SK-N-MC (cell line): Measurements from ENCODE around the gene MAML2.

Experiments used
- EZH2 ChIP-seq: fragments of 200-600 bp; sonication (generic); IDR thresholded peaks from one replicate; pipeline ENCODE4 v1.6.1; 2017; ENCODE audit warnings: antibody characterized with exemption
- FOXP2 ChIP-seq: optimal IDR thresholded peaks from 2 replicates; pipeline ENCODE3; 2011; ENCODE audit warnings: mild to moderate bottlenecking, moderate library complexity; ENCODE audit not compliant: insufficient read depth; ENCODE audit errors: extremely low read length, control extremely low read depth
- POLR2AphosphoS5 ChIP-seq: IDR thresholded peaks from 2 replicates; pipeline ENCODE4 v1.6.1; 2012; ENCODE audit warnings: mild to moderate bottlenecking, low read depth, low read length, borderline replicate concordance

DNA sequence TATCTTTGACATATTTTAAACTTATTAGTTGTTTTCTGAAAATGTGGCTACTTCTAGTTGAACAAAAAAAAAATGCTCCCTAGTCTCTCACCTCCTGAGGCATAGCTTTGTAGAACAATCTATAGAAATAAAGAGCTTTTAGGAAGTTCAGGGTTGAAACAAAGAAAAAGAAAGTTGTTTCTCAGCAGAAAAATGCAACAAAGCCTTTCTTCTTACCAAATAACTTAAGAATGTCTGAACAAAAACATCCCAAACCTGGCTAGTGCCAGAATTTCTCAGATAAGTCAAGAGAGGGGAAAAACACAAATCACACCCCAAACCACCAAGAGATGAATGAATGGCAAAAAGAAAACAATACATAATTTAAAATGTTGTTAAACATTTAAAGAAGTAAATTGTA is 114.1 kb downstream of the MAML2 start:
- no peak for TF ChIP-seq POLR2AphosphoS5
- TF ChIP-seq EZH2 = no peak
- TF ChIP-seq FOXP2 = no peak
